Mesendoderm (in vitro differentiated cells): Measurements from ENCODE around the gene CTH.
A peak's percentile ranks its signal among the peaks of the same experiment; 100 is the strongest.
"Not testable (repeated sequence)": the region's sequence is repeated elsewhere in the genome, so short reads cannot be mapped to it uniquely, and the experiment has no call there.

Experiments used
- DNase-seq: peaks from one replicate; pipeline ENCODE4 v3.0.0; 2013
- H2AK5ac ChIP-seq: 2 replicates; pipeline ENCODE4 v1.6.1; 2013; ENCODE audit warnings: low read length, inconsistent platforms
- H2BK120ac ChIP-seq: 2 replicates; pipeline ENCODE4 v1.6.1; 2013; ENCODE audit warnings: low read depth, mild to moderate bottlenecking, low read length, moderate library complexity, mixed read lengths
- H2BK15ac ChIP-seq: replicated peaks from 2 replicates; pipeline ENCODE4 v1.6.1; 2013; ENCODE audit warnings: low read depth, mild to moderate bottlenecking, moderate library complexity
- H2BK5ac ChIP-seq: 2 replicates; pipeline ENCODE4 v1.6.1; 2013; ENCODE audit warnings: low read length, inconsistent platforms
- H3K18ac ChIP-seq: 2 replicates; pipeline ENCODE4 v1.6.1; 2013; ENCODE audit warnings: mild to moderate bottlenecking, low read length, mixed read lengths
- H3K23ac ChIP-seq: one replicate; pipeline ENCODE4 v1.6.1; 2013; ENCODE audit warnings: low read length
- H3K27ac ChIP-seq: 2 replicates; pipeline ENCODE4 v1.5.1; 2013; ENCODE audit warnings: low read depth, mild to moderate bottlenecking, inconsistent platforms, low read length, moderate library complexity
- H3K27me3 ChIP-seq: 2 replicates; pipeline ENCODE4 v1.6.1; 2013; ENCODE audit warnings: low read length, control low read depth, mild to moderate bottlenecking, inconsistent platforms; ENCODE audit not compliant: insufficient read depth, poor library complexity
- H3K36me3 ChIP-seq: 2 replicates; pipeline ENCODE4 v1.6.1; 2013; ENCODE audit warnings: low read length, inconsistent platforms; ENCODE audit not compliant: control insufficient read depth, insufficient read depth
- H3K4ac ChIP-seq: one replicate; pipeline ENCODE4 v1.6.1; 2013; ENCODE audit warnings: low read depth, mild to moderate bottlenecking, low read length, moderate library complexity
- H3K4me1 ChIP-seq: 2 replicates; pipeline ENCODE4 v1.6.1; 2013; ENCODE audit warnings: low read depth, low read length, inconsistent platforms; ENCODE audit not compliant: control insufficient read depth
- H3K4me2 ChIP-seq: 2 replicates; pipeline ENCODE4 v1.6.1; 2013; ENCODE audit warnings: low read length
- H3K4me3 ChIP-seq: 2 replicates; pipeline ENCODE4 v1.5.1; 2013; ENCODE audit warnings: mild to moderate bottlenecking, low read length
- H3K56ac ChIP-seq: one replicate; pipeline ENCODE4 v1.6.1; 2013; ENCODE audit warnings: low read length
- H3K79me1 ChIP-seq: 2 replicates; pipeline ENCODE4 v1.6.1; 2013; ENCODE audit warnings: low read length, inconsistent platforms
- H3K79me2 ChIP-seq: 2 replicates; pipeline ENCODE4 v1.6.1; 2013; ENCODE audit warnings: mild to moderate bottlenecking, low read length; ENCODE audit not compliant: control insufficient read depth, insufficient read depth
- H3K9ac ChIP-seq: 2 replicates; pipeline ENCODE4 v1.6.1; 2013; ENCODE audit warnings: low read length, inconsistent platforms
- H4K5ac ChIP-seq: one replicate; pipeline ENCODE4 v1.6.1; 2013; ENCODE audit warnings: low read length
- H4K8ac ChIP-seq: one replicate; pipeline ENCODE4 v1.6.1; 2013; ENCODE audit warnings: low read depth, mild to moderate bottlenecking, control low read depth, low read length, moderate library complexity
- WGBS: extraction: QIAGEN DNeasy Blood & Tissue Kit; methylation state at CpG from one replicate; pipeline ENCODE4 v1.1.7; 2013; ENCODE audit warnings: low lambda C conversion rate, missing lambda C conversion rate; ENCODE audit not compliant: insufficient coverage; ENCODE audit errors: extremely low coverage; 5-methylcytosine and 5-hydroxymethylcytosine counted together

Gene CTH

GRCh38 chr1:70441392-70442035, 30.4 kb downstream of the CTH start:
- Histone ChIP-seq H3K23ac (no peak overlapping the region), H4K5ac (no peak overlapping the region), H3K36me3 (peaks cover 3% of the 10 kb centered on the region), H3K4me2 (no peak overlapping the region), H3K56ac (no peak overlapping the region), H3K27ac (no peak overlapping the region), H3K79me1 (no peaks in the 10 kb centered on the region), H3K4ac (no peak overlapping the region), H2BK5ac (no peak overlapping the region), H3K4me1 (peaks cover 7% of the 10 kb centered on the region), H3K4me3 (no peak overlapping the region), H2BK120ac (peak overlapping the region; percentile 21), H2AK5ac (no peak overlapping the region), H3K18ac (peak overlapping the region; percentile 77), H3K9ac (no peak overlapping the region), H4K8ac (peak overlapping the region; percentile 15), H3K79me2 (no peaks in the 10 kb centered on the region), H3K27me3 (no peaks in the 10 kb centered on the region), H2BK15ac (no peak overlapping the region)
- no peak for DNase-seq
- WGBS: no CpG with 5 or more reads among the region's 5 CpGs

DNA sequence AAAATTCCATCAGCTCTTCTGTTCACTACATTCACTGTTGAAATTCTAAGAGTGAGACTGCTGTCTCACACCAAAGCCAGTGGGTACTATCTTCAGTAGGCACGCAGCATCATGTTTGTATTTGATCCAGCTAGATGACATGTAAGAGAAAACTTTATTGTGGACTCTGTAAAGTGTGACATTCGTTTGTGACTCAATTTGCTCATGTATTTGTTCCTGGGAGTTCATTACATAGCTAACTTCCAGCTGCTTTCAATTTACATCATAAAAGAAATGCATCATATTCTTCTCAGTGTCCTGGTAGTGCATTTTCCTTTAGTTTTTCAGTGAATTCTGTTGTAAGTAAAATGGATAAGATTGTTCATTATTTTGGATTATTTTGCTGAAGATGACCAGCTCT, 31.4 kb downstream of the CTH start:
- Histone ChIP-seq H2BK5ac (peak overlapping the region; percentile 20), H3K79me2 (no peaks in the 10 kb centered on the region), H2AK5ac (no peak overlapping the region), H3K27ac (no peak overlapping the region), H2BK15ac (no peak overlapping the region), H2BK120ac (no peak overlapping the region), H3K4me3 (no peak overlapping the region), H3K79me1 (no peaks in the 10 kb centered on the region), H4K5ac (no peak overlapping the region), H3K4ac (no peak overlapping the region), H3K23ac (no peak overlapping the region), H3K4me1 (peaks cover 7% of the 10 kb centered on the region), H3K4me2 (no peak overlapping the region), H3K9ac (no peak overlapping the region), H3K56ac (peak overlapping the region; percentile 37), H4K8ac (no peak overlapping the region), H3K18ac (no peak overlapping the region), H3K27me3 (no peaks in the 10 kb centered on the region), H3K36me3 (peaks cover 3% of the 10 kb centered on the region)
- WGBS: no CpG with 5 or more reads among the region's 2 CpGs
- DNase-seq: no peak

DNA sequence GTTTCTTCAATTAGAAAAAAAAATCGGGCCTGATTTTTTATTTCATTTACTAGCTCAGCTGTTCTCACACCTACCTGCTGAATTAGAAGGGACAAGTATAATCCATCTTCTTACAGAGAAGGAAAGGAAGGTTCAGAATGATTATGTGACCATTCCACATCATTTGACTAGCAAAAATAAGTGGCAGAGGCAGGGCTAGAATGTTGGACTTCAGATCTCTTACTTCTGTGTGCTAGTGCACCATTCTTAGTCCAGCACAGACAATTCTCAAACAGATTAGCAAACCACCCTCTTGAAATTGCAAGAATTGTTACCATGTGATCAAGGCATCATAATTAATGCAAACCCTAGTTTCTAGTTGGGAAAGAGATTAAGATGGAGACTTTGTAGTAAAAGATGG, 32.7 kb downstream of the CTH start:
- no CpG with 5 or more reads among the region's 1 CpG for WGBS

DNA sequence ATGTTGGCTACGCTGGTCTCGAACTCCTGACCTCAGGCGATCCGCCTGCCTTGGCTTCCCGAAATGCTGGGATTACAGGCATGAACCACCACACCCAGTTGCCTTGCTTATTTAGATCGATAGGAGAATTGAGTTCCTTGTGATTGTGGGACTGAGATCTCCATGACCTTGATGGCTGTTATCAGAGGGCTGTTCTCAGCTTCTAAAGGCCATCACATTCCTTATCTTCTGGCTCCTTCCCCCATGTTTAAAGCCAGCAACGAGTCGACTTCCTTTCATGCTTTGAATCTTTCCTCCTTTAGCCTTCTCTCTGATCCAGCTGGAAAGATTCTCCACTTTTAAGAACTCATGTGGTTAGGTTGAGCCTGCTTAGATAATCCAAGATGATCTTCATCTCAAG, 38.0 kb downstream of the CTH start:
- Histone ChIP-seq H3K9ac (no peak overlapping the region), H3K4ac (no peak overlapping the region), H3K56ac (no peak overlapping the region), H2BK15ac (no peak overlapping the region), H3K4me2 (no peak overlapping the region), H3K4me1 (no peaks in the 10 kb centered on the region), H3K27ac (no peak overlapping the region), H2AK5ac (no peak overlapping the region), H4K5ac (no peak overlapping the region), H3K79me1 (no peaks in the 10 kb centered on the region), H3K18ac (no peak overlapping the region), H2BK120ac (no peak overlapping the region), H3K27me3 (no peaks in the 10 kb centered on the region), H2BK5ac (no peak overlapping the region), H3K36me3 (no peaks in the 10 kb centered on the region), H4K8ac (no peak overlapping the region), H3K4me3 (no peak overlapping the region), H3K23ac (no peak overlapping the region), H3K79me2 (no peaks in the 10 kb centered on the region)
- peak; percentile 73 for DNase-seq
- WGBS: no CpG with 5 or more reads among the region's 8 CpGs

More for the DNA sequence above, 32.7 kb downstream of the CTH start:
- DNase-seq: no peak
- Histone ChIP-seq H2AK5ac (no peak overlapping the region), H3K79me1 (no peaks in the 10 kb centered on the region), H3K4me1 (peaks cover 7% of the 10 kb centered on the region), H3K4ac (no peak overlapping the region), H2BK15ac (no peak overlapping the region), H3K4me3 (no peak overlapping the region), H4K8ac (no peak overlapping the region), H3K4me2 (no peak overlapping the region), H3K9ac (no peak overlapping the region), H3K23ac (no peak overlapping the region), H3K27ac (no peak overlapping the region), H3K36me3 (no peaks in the 10 kb centered on the region), H3K79me2 (no peaks in the 10 kb centered on the region), H2BK120ac (no peak overlapping the region), H3K56ac (no peak overlapping the region), H2BK5ac (no peak overlapping the region), H4K5ac (no peak overlapping the region), H3K27me3 (no peaks in the 10 kb centered on the region), H3K18ac (no peak overlapping the region)

DNA sequence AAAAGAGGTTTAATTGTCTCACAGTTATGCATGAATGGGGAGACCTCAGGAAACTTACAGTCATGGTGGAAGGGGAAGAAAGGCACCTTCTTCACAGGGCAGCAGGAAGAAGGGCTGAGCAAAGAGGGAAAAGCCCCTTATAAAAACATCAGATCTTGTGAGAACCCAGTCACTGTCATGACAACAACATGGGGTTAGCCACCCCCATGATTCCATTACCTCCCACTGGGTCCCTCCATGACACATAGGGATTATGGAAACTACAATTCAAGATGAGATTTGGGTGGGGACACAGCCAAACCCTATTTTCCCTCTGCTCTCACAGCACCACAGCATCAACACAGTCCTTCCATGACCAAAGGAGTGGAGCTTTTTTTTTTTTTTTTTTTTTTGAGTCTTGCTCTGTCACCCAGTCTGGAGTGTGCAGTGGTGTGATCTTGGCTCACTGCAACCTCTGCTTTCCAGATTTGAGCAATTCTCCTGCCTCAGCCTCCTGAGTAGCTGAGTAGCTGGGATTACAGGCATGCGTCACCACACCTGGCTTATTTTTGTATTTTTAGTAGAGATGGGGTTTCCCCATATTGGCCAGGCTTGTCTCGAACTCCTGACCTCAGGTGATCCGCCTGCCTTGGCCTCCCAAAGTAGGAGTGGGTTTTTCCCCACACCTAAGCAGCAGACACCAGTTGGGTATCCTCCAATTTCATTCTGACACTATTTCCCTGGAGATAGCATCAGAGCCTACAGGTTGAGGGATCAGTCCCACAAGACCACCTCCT, 41.3 kb downstream of the CTH start:
- H3K56ac ChIP-seq, H3K9ac ChIP-seq, H3K23ac ChIP-seq, H3K4me3 ChIP-seq, DNase-seq, H2BK15ac ChIP-seq, H2AK5ac ChIP-seq, H3K27ac ChIP-seq, H3K4me2 ChIP-seq, H3K79me2 ChIP-seq, H2BK120ac ChIP-seq, H3K4me1 ChIP-seq, H4K8ac ChIP-seq, H4K5ac ChIP-seq, H3K27me3 ChIP-seq, H3K36me3 ChIP-seq, H3K18ac ChIP-seq, H2BK5ac ChIP-seq, H3K4ac ChIP-seq, H3K79me1 ChIP-seq: not testable (repeated sequence)
- no CpG with 5 or more reads among the region's 3 CpGs for WGBS
